GM10266 (cell line): Measurements from ENCODE around the gene OR52A5.

Experiments used
- DNase-seq: peaks from one replicate; pipeline ENCODE4 v3.0.0; 2012; ENCODE audit errors: extremely low spot score
- TF ChIP-seq, protein P1 (sequence below): IDR thresholded peaks from 2 replicates; pipeline ENCODE4 v1.5.1; 2012; ENCODE audit warnings: mild to moderate bottlenecking, low read depth; ENCODE audit not compliant: control insufficient read depth, insufficient read depth; ENCODE audit errors: missing control alignments

The OR52A5 gene

DNA sequence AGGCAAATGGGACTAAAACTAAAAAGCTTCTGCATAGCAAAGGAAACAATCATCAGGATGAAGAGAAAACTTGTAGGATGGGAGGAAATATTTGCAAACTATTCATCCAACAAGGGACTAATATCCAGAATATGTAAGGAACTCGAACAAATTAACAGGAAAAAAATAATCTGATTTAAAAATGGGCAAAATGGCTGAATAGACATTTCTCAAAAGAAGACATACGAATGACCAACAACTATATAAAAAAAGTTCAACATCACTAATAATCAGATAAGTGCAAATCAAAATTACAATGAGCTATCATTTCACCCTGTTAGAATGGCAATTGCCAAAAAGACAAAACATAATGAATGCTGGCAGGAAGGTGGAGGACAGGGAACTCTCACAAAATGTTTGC is 56.8 kb downstream of the OR52A5 start:
- TF ChIP-seq, protein P1, sequence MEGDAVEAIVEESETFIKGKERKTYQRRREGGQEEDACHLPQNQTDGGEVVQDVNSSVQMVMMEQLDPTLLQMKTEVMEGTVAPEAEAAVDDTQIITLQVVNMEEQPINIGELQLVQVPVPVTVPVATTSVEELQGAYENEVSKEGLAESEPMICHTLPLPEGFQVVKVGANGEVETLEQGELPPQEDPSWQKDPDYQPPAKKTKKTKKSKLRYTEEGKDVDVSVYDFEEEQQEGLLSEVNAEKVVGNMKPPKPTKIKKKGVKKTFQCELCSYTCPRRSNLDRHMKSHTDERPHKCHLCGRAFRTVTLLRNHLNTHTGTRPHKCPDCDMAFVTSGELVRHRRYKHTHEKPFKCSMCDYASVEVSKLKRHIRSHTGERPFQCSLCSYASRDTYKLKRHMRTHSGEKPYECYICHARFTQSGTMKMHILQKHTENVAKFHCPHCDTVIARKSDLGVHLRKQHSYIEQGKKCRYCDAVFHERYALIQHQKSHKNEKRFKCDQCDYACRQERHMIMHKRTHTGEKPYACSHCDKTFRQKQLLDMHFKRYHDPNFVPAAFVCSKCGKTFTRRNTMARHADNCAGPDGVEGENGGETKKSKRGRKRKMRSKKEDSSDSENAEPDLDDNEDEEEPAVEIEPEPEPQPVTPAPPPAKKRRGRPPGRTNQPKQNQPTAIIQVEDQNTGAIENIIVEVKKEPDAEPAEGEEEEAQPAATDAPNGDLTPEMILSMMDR, result no peak
- DNase-seq, result no peak
